Coronary artery (tissue), 2 donors: Measurements from ENCODE around the gene IGFBP7.

Experiments used
- DNase-seq: peaks from one replicate; pipeline ENCODE4 v3.0.0-alpha.2; 2017; ENCODE audit warnings: low spot score
- H3K27ac ChIP-seq, 2 donors: fragments of 200-600 bp; sonication (generic); one replicate each; pipeline ENCODE4 v1.5.1; 2016 to 2019
- H3K4me3 ChIP-seq: fragments of 200-600 bp; sonication (generic); 2 replicates; pipeline ENCODE4 v1.5.1; 2016; ENCODE audit warnings: mild to moderate bottlenecking, moderate library complexity
- TF ChIP-seq, protein P1 (sequence below): fragments of 200-600 bp; sonication (generic); IDR thresholded peaks from one replicate; pipeline ENCODE4 v1.5.1; 2019; ENCODE audit warnings: antibody characterized with exemption

IGFBP7 gene

DNA sequence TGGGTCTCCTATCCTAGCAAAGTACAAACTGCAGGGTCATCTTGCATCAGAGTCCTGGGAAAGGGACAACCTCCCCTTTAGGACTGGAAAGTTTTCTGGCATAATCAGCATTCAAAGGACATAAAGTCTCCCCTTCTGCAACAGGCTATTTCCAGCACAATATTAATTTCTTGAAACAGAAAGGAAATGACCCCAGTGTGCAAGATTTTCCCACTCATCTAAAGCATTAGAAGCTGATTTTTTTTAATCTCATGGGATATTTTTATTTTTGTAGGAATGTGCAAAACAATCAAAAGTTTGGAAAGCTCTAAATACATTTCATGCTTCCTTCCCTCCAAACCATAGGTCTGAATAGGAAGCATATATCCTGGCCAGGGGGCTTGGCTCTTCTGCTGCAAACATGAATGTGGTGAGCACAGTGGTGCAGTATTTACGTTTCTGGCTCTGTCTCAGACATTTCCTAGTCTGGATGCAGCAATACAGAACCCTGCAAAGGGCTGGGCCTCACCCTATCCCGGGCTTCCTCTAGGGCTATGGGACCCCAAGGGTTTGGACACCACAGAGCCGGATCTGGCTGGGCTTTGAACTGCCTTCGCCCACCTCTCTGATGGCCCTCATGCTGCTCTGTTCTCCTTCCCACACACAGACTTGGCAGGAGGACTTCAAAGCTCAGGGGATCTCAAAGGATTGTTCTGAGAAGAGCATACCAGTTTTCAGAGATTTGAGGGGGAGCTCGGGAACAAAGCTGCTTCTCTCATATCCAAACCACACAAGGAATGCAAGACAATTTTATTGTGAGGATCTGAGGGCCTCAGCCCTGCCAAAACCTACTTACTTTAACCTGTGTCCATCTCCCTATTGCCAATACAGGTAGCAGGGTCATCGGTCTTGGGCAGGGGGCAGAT, 66.6 kb downstream of the IGFBP7 start:
- Histone ChIP-seq H3K27ac (peak overlapping the region; percentile 83 to 95), H3K4me3 (peak overlapping the region; percentile 49)
- no peak for DNase-seq
- TF ChIP-seq, protein P1, sequence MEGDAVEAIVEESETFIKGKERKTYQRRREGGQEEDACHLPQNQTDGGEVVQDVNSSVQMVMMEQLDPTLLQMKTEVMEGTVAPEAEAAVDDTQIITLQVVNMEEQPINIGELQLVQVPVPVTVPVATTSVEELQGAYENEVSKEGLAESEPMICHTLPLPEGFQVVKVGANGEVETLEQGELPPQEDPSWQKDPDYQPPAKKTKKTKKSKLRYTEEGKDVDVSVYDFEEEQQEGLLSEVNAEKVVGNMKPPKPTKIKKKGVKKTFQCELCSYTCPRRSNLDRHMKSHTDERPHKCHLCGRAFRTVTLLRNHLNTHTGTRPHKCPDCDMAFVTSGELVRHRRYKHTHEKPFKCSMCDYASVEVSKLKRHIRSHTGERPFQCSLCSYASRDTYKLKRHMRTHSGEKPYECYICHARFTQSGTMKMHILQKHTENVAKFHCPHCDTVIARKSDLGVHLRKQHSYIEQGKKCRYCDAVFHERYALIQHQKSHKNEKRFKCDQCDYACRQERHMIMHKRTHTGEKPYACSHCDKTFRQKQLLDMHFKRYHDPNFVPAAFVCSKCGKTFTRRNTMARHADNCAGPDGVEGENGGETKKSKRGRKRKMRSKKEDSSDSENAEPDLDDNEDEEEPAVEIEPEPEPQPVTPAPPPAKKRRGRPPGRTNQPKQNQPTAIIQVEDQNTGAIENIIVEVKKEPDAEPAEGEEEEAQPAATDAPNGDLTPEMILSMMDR = no peak

DNA sequence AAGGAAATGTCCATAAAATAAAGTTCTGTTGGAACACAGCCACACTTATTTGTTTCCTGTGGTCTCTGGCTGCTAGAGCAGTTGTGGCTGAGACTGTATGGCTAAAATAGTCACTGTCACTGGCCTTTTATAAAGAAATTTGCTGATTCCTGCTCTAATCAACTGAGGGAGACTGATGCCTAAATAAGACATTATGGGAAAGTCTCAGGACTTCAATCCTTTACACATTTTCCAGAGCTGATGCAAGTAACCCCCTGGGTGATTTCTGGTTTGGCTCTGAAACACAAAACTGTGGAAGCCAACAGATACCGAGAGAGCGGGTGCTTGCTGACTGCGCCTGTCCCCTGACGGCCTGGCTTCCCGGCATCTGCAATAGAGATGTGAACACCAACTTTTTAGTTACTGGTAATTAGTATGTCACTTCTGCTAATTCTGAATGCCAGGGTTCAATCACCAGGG, 67.4 kb downstream of the IGFBP7 start:
- no peak for DNase-seq
- TF ChIP-seq, protein P1 = no peak
- Histone ChIP-seq H3K27ac (peak overlapping the region; percentile 83 to 95), H3K4me3 (peak overlapping the region; percentile 49)

DNA sequence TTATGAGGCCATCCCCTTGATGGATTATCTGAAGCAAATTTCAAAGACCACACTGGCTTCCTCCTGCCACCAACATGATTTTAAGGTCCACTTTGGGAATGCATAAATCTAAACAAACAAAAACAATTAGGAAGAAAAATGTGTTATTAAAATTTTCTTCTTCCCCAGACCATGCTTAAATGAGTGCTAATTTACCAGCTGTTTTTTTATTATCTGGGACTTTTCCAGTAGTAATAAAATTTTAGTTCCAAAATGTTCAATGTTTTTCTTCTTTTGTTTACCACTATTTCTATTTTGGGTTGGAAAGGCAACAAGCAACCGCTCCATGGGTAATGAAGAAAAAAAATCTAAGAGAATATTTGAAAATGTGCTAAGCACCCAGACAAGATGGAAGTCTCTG, 69.2 kb downstream of the IGFBP7 start:
- peak overlapping the region; percentile 73 to 83 for H3K27ac ChIP-seq
- DNase-seq = no peak
- TF ChIP-seq, protein P1 = no peak
- H3K4me3 ChIP-seq = no peak overlapping the region

DNA sequence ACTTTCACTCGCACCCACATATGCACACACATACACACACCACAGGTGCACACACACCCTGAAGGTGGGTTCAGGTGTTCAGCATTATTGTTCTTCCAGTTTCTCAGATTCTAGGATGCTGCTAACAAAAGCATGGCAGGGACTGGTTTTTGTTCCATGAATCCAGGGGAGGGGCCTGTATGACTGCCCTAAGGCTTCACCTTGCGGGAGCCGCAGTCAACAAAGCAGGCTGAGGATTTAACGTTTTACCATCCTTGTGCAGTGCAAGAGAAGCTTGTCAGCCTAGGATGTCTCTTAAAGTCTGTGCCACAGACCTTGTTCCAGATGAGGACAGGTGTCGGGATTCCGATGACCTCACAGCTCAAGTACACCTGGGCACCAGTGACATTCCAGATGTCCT, 69.7 kb downstream of the IGFBP7 start:
- Histone ChIP-seq H3K27ac (peak overlapping the region; percentile 73 to 83), H3K4me3 (no peak overlapping the region)
- TF ChIP-seq, protein P1 = no peak
- no peak for DNase-seq

DNA sequence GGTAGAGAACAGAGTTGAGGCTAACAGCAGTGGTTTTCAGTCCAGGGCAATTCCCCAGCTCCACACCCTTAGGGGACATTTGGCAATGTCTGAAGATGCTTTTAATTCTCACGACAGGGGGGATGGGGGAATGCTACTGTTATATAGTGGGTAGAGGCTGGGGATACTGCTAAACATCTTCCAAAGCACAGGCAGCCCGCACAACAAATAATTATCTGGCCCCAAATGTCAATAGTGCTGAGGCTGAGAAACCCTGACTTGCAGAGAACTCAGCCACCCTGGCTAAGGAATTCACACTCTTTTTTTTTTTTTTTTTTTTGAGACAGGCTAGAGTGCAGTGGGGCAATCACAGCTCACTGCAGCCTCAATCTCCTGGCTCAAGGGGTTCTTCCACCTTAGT, 70.8 kb downstream of the IGFBP7 start:
- H3K4me3 ChIP-seq = no peak overlapping the region
- H3K27ac ChIP-seq = peak overlapping the region; percentile 73 to 83
- DNase-seq = no peak
- TF ChIP-seq, protein P1 = no peak

DNA sequence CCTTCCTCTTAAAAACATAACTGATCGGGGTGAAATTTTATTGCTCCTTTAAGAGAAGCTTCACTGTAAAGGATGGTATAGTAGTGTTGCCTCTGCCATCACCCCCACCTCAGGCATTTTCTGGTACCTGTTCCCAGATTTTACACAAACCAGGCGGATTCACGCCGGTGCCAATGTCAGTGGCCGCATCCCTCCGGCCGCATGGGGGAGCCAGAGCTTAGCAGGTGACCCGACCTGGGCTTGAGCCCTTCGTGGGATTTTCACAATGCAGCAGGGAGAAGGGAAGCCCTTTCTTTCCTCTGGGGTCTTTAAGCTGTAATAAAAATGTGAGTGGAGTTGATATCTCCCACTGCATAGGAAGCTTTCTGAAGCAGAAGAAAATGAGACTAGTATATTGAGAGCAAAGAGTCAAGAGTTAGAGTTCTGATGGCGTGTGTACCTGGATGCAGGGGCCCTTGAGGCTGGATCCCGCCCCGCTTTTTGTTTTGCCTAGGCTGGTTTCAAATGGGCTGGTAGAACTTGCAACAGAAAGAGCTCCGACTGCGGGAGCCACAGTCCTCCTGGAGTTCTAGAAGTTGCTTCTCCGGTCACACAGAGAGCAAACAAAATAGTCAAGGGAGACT, 72.1 kb downstream of the IGFBP7 start:
- H3K4me3 ChIP-seq = no peak overlapping the region
- no peak for DNase-seq
- TF ChIP-seq, protein P1 = peak; percentile 64
- H3K27ac ChIP-seq = peak overlapping the region; percentile 47 to 57
